K562 (cell line): ENCODE data around the gene MRGPRD. TPM values are rescaled to one million over a fixed set of nuclear protein-coding genes. Genes with fewer than 3 reads are reported as not detected.

ENCODE experiments used
- ATAC-seq: fragments of 200-7000 bp; cut with Tn5 transposase; 3 replicates; pipeline ENCODE4 v1.9.1; 2020; ENCODE audit warnings: moderate library complexity
- BruUV-seq: library from RNA; stranded (reverse); fragments of 400-500 nt; replicated peaks from 2 replicates; lab custom pipeline; 2021; lab: Mats Ljungman, UMichigan
- CTCF ChIA-PET: fragments of 300-600 bp; formaldehyde crosslinking; extraction: SDS; loops from one replicate; lab custom pipeline; 2021; ENCODE audit warnings: low intra/inter-chr PET ratio; lab: Yijun Ruan, JAX
- POLR2A ChIA-PET: fragments of 300-600, 350-650 bp; sonication (Branson Sonifier 250); formaldehyde crosslinking; extraction: SDS; loops from one replicate; lab custom pipeline; 2021; ENCODE audit warnings: antibody characterized with exemption, inconsistent platforms; lab: Yijun Ruan, JAX
- DNase-seq, 4 experiments: peaks; one replicate each; pipeline versions ENCODE4 v3.0.0 to v3.0.0-alpha.2; 2011 to 2018; ENCODE audit warnings: low spot score in 3 of 4, mixed read lengths in 3 of 4; ENCODE audit errors: extremely low read depth in 1 of 4
- FAIRE-seq: peaks from 2 replicates; lab custom pipeline; 2011; peaks lifted over from hg19 to GRCh38; lab: Jason Lieb, UNC
- H2AFZ ChIP-seq: 2 replicates; pipeline ENCODE4 v1.6.0; 2011; ENCODE audit warnings: low read depth, low read length, control low read depth, inconsistent platforms
- H3K27ac ChIP-seq: fragments of 200-600 bp; 3 replicates; pipeline ENCODE4 v1.8.0; 2011; ENCODE audit warnings: low read depth, mild to moderate bottlenecking, control low read depth, inconsistent platforms, low read length, moderate library complexity, mixed read lengths; ENCODE audit errors: extremely low read depth
- H3K27me3 ChIP-seq, 2 experiments: fragments of 300-600 bp in 1 of 2; 2 replicates in 1 of 2; 3 replicates in 1 of 2; pipeline versions ENCODE4 v1.6.0 to v1.8.0; 2011; ENCODE audit warnings: inconsistent platforms in 2 of 2, low read length in 2 of 2, mild to moderate bottlenecking in 1 of 2, mixed read lengths in 1 of 2, moderate library complexity in 1 of 2; ENCODE audit not compliant: control insufficient read depth in 2 of 2, insufficient read depth in 2 of 2
- H3K36me3 ChIP-seq: fragments of 300-600 bp; 3 replicates; pipeline ENCODE4 v1.8.0; 2011; ENCODE audit warnings: mild to moderate bottlenecking, low read length, inconsistent platforms; ENCODE audit not compliant: control insufficient read depth, insufficient read depth
- H3K4me1 ChIP-seq, 2 experiments: fragments of 200-600 bp in 1 of 2; replicated peaks in 1 of 2; 2 replicates in 1 of 2; 3 replicates in 1 of 2; pipeline versions ENCODE4 v1.5.1 to v1.8.0; 2011; ENCODE audit warnings: inconsistent platforms in 2 of 2, low read length in 2 of 2, mild to moderate bottlenecking in 1 of 2, mixed read lengths in 1 of 2, moderate library complexity in 1 of 2; ENCODE audit not compliant: control insufficient read depth in 2 of 2, insufficient read depth in 2 of 2
- H3K4me2 ChIP-seq: 2 replicates; pipeline ENCODE4 v1.6.1; 2011; ENCODE audit warnings: low read length, control low read depth, inconsistent platforms, mixed read lengths; ENCODE audit not compliant: insufficient read depth
- H3K4me3 ChIP-seq: fragments of 200-600 bp; sonication (generic), shearing (Covaris generic); 2 replicates; pipeline ENCODE4 v1.5.1; 2016; ENCODE audit warnings: control low read depth, inconsistent platforms
- H3K79me2 ChIP-seq: fragments of 200-600 bp; 3 replicates; pipeline ENCODE4 v1.8.0; 2011; ENCODE audit warnings: low read length, inconsistent platforms; ENCODE audit not compliant: control insufficient read depth, insufficient read depth
- H3K9ac ChIP-seq, 2 experiments: 2 replicates each; pipeline versions ENCODE4 v1.6.0 to v1.6.1; 2011; ENCODE audit warnings: low read depth in 2 of 2, low read length in 2 of 2, control low read depth in 1 of 2, inconsistent platforms in 1 of 2, mild to moderate bottlenecking in 1 of 2, mixed read lengths in 1 of 2; ENCODE audit not compliant: insufficient read depth in 1 of 2
- H3K9me1 ChIP-seq: one replicate; pipeline ENCODE4 v1.6.0; 2011; ENCODE audit warnings: inconsistent platforms, mild to moderate bottlenecking, low read length, moderate library complexity; ENCODE audit not compliant: control insufficient read depth, insufficient read depth
- H3K9me3 ChIP-seq: replicated peaks from 2 replicates; pipeline ENCODE4 v1.5.1; 2011; ENCODE audit warnings: low read depth, low read length, inconsistent platforms; ENCODE audit not compliant: control insufficient read depth, insufficient read depth
- H4K20me1 ChIP-seq: replicated peaks from 2 replicates; pipeline ENCODE4 v1.6.1; 2011; ENCODE audit warnings: low read length, inconsistent platforms, mixed read lengths; ENCODE audit not compliant: control insufficient read depth, insufficient read depth
- FOSL1 ChIP-seq: fragments of 200-800 bp; sonication (Bioruptor generic); conservative IDR thresholded peaks from 2 replicates; pipeline ENCODE4 v1.6.1; 2016; ENCODE audit warnings: missing genetic modification characterization, missing compliant biosample characterization
- HSF4 ChIP-seq: fragments of 250-450 bp; sonication (Bioruptor Pico); IDR thresholded peaks from 2 replicates; pipeline ENCODE4 v2.1.2; 2022; ENCODE audit warnings: mild to moderate bottlenecking, moderate library complexity, borderline replicate concordance
- KLF1 ChIP-seq: fragments of 450-650 bp; IDR thresholded peaks from 2 replicates; pipeline ENCODE4 v1.6.1; 2016; ENCODE audit warnings: missing genetic modification characterization, missing compliant biosample characterization
- KLF10 ChIP-seq: fragments of 250-450 bp; sonication (Bioruptor Pico); IDR thresholded peaks from 2 replicates; pipeline ENCODE4 v1.6.1; 2021; ENCODE audit warnings: matching md5 sums
- KLF6 ChIP-seq: fragments of 250-450 bp; sonication (Bioruptor Pico); IDR thresholded peaks from 2 replicates; pipeline ENCODE4 v1.4.0; 2020; ENCODE audit warnings: mild to moderate bottlenecking, moderate library complexity, borderline replicate concordance
- MAFK ChIP-seq: IDR thresholded peaks from 2 replicates; pipeline ENCODE4 v1.6.1; 2011; ENCODE audit warnings: low read length, improper control_type of control experiment
- MAZ ChIP-seq, 2 experiments: fragments of 450-650 bp in 1 of 2; sonication (generic) in 1 of 2; formaldehyde crosslinking; IDR thresholded peaks in 1 of 2; conservative IDR thresholded peaks in 1 of 2; 2 replicates each; pipeline versions ENCODE4 v1.4.0 to v1.5.0; 2020; ENCODE audit warnings: mild to moderate bottlenecking in 1 of 2, missing genetic modification reagents in 1 of 2
- MBD2 ChIP-seq: sonication (generic); IDR thresholded peaks from 2 replicates; pipeline ENCODE4 v1.6.1; 2016; ENCODE audit warnings: low read depth, borderline replicate concordance
- SOX6 ChIP-seq: fragments of 450-650 bp; IDR thresholded peaks from 2 replicates; pipeline ENCODE4 v1.6.1; 2014; ENCODE audit warnings: mild to moderate bottlenecking
- STAT5A ChIP-seq: IDR thresholded peaks from 2 replicates; pipeline ENCODE4 v1.6.1; 2012; ENCODE audit warnings: low read length, inconsistent platforms, borderline replicate concordance
- ZNF609 ChIP-seq: sonication (generic); formaldehyde crosslinking; IDR thresholded peaks from 2 replicates; pipeline ENCODE4 v1.8.1; 2023; ENCODE audit warnings: missing genetic modification reagents, mild to moderate bottlenecking, borderline replicate concordance
- ZNF655 ChIP-seq: fragments of 250-450 bp; sonication (Bioruptor Pico); IDR thresholded peaks from 2 replicates; pipeline ENCODE4 v1.5.0; 2021
- ZNF699 ChIP-seq: fragments of 250-450 bp; sonication (Bioruptor Pico); IDR thresholded peaks from 2 replicates; pipeline ENCODE4 v1.8.0; 2021; ENCODE audit warnings: mild to moderate bottlenecking, moderate library complexity; ENCODE audit not compliant: insufficient replicate concordance
- ZNF780A ChIP-seq: fragments of 250-450 bp; sonication (Bioruptor Pico); IDR thresholded peaks from 2 replicates; pipeline ENCODE4 v1.5.0; 2021; ENCODE audit warnings: mild to moderate bottlenecking
- WGBS: fragments of 100-300 bp; shearing (Covaris generic); methylation state at CpG from one replicate; pipeline ENCODE4 v1.1.6; 2016; ENCODE audit warnings: low coverage, mixed read lengths; ENCODE audit not compliant: insufficient coverage; ENCODE audit errors: missing lambda C conversion rate; 5-methylcytosine and 5-hydroxymethylcytosine counted together
- in situ Hi-C: fragments of 300-500 bp; cut with MboI; formaldehyde crosslinking; loops from 4 replicates; pipeline ENCODE4 v1.15.0; 2018; ENCODE audit warnings: inconsistent platforms, mixed read lengths
- intact Hi-C: fragments of 100-400 bp; cut with micrococcal nuclease; formaldehyde crosslinking; loops from 2 replicates; pipeline ENCODE4 v1.14.2; 2022
- polyA plus RNA-seq, 8 experiments: library from polyadenylated mRNA; depleted of rRNA in 4 of 8; stranded (reverse) in 5 of 8; unstranded in 3 of 8; fragments of >200 nt; fragmentation: Nextera tagmentation in 2 of 8; fragmentation: Illumina TruSeq in 1 of 8; extraction: Ambion mirVana in 2 of 8; extraction: Trizol in 1 of 8; gene quantifications; 2 replicates each; pipeline versions ENCODE4 v1.2.1 to v1.2.3, GENCODE V29; 2011 to 2014; ENCODE audit warnings: inconsistent platforms in 1 of 8, missing spikeins in 1 of 8
- total RNA-seq, 7 experiments: library from RNA; depleted of rRNA in 6 of 7; stranded (reverse); fragments of >200 nt in 6 of 7; fragmentation: Illumina TruSeq in 2 of 7; extraction: Trizol in 2 of 7; gene quantifications; 2 replicates each; pipeline versions ENCODE4 v1.2.1 to v1.2.3, GENCODE V29; 2011 to 2021; ENCODE audit warnings: low replicate concordance in 1 of 7

The MRGPRD gene
- total and polyA plus RNA-seq, 9 of the 15 experiments (the other 6 are each of a cell fraction or from before 2014, with no cell fraction given), result not detected

DNA sequence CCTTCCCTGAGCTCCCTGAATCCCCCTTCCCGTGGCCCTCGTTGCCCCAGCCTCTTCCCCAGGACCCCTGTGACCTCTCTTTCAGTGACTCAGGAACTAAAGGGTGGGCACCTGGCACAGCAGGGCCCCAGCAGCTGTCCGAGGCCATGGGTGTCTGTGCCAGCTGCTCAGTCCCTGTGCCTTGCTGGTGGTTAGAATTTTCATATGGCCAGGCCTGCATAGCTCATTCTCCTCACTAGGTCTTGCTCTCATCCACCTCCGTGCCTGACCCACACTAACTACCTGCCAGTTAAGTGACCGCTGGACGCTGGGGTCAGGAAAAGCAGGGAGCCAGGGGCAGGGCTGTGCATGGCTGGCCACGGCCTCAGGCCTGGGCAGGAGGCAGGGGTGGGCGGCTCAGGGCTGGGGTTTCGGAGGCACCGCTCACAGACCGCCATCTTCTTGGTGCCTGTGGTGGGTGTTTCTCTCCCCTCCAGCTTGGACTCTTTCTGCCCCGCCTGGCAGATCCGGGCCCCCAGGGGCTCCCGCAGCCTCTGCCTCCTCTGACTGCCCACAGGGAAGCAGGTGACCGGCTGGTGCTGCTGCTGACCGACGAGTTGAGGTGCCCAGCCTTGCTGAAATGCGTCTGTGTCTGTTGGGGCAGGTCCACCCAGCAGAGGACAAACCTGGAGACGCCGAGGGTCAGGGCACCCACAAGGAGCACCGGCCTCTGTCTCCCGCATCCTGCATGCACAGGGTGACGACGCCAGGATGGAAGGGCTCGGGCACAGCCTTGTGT, 20.3 kb downstream of the MRGPRD start:
- peak overlapping the region in 1 of 2 experiments; percentile 26; a peak in 1 of 4 replicates for H3K9ac ChIP-seq
- H3K9me1 ChIP-seq, result no peaks in the 10 kb centered on the region
- no TSS peak for BruUV-seq
- ATAC-seq (no peak), FAIRE-seq (no peak), DNase-seq (no peak)
- H3K36me3 ChIP-seq, result no peaks in the 10 kb centered on the region
- in situ Hi-C loops, result no loop called here
- ChIA-PET POLR2A (interaction anchor here (0.6 to 0.9 kb wide), 2 partner anchors 10 to 291 kb away, joined by 3 to 4 read pairs; no protein-coding TSS in a partner anchor), CTCF (no interaction called here)
- H3K4me1 ChIP-seq, result peaks cover 3 to 16% of the 10 kb centered on the region in 2 experiments; a peak in 4 of 5 replicates
- no peaks in the 10 kb centered on the region; the same call in none of the 2 replicates for H4K20me1 ChIP-seq
- H3K4me3 ChIP-seq, result no peak overlapping the region
- WGBS, result 5% methylated on average over 25 of the region's 25 CpGs
- intact Hi-C loops, result no loop called here
- peaks cover 26 to 64% of the 10 kb centered on the region in 2 experiments; a peak in 4 of 5 replicates for H3K27me3 ChIP-seq
- H2AFZ ChIP-seq, result no peak overlapping the region
- no peak overlapping the region for H3K27ac ChIP-seq
- H3K4me2 ChIP-seq, result no peak overlapping the region
- no peaks in the 10 kb centered on the region for H3K79me2 ChIP-seq
- TF ChIP-seq SOX6, result no peak
- TF ChIP-seq ZNF609 (CRISPR knock-in tag), result no peak
- TF ChIP-seq ZNF655, result no peak
- TF ChIP-seq MBD2, result no peak
- no peak for TF ChIP-seq KLF1
- no peak for TF ChIP-seq MAZ (CRISPR knock-in tag; conservative IDR thresholded peaks at IDR 0.05 in 1 of 2, IDR thresholded peaks at IDR 0.05 in 1 of 2)
- TF ChIP-seq KLF6 (CRISPR knock-in tag), result no peak
- TF ChIP-seq ZNF780A (CRISPR knock-in tag), result no peak
- no peak for TF ChIP-seq MAFK
- TF ChIP-seq HSF4 (CRISPR knock-in tag), result no peak
- no peak for TF ChIP-seq STAT5A
- no peak for TF ChIP-seq FOSL1 (tag)
- TF ChIP-seq ZNF699 (CRISPR knock-in tag), result no peak
- TF ChIP-seq KLF10 (CRISPR knock-in tag), result no peak
- H3K9me3 ChIP-seq, result no peaks in the 10 kb centered on the region
